ENCODE data around the gene ABHD10.

DNA sequence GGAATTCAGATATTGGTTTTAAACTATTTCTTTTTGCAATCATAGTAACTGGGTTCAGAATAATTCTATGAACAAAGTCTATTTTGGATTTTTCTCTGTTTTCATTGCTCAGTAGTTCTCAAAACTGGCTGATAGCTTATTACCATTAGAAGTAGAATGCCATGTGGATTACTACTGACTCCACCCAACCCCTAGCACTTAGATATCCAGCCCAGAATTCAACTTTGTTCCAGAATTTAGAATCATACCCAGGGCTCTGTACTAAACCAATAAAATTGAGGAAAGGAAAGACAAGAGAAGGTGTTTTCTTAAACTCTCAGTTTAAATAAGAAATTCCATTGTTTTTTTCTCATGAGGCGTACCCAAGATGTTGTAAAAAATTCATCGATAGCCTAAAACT, 39.0 kb upstream of the ABHD10 start:
- TF ChIP-seq EZH2 (IDR thresholded peaks at IDR 0.05; ENCODE audit: borderline replicate concordance, low read depth, low read length, severe bottlenecking): no peak
- TF ChIP-seq, protein P1, sequence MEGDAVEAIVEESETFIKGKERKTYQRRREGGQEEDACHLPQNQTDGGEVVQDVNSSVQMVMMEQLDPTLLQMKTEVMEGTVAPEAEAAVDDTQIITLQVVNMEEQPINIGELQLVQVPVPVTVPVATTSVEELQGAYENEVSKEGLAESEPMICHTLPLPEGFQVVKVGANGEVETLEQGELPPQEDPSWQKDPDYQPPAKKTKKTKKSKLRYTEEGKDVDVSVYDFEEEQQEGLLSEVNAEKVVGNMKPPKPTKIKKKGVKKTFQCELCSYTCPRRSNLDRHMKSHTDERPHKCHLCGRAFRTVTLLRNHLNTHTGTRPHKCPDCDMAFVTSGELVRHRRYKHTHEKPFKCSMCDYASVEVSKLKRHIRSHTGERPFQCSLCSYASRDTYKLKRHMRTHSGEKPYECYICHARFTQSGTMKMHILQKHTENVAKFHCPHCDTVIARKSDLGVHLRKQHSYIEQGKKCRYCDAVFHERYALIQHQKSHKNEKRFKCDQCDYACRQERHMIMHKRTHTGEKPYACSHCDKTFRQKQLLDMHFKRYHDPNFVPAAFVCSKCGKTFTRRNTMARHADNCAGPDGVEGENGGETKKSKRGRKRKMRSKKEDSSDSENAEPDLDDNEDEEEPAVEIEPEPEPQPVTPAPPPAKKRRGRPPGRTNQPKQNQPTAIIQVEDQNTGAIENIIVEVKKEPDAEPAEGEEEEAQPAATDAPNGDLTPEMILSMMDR (IDR thresholded peaks at IDR 0.05; ENCODE audit: borderline replicate concordance, extremely low read depth, low read length, poor library complexity, severe bottlenecking): no peak

All from DND-41 (cell line).